Endothelial cell of umbilical vein (primary cell): ENCODE measurements around the gene HCK. TPM values are rescaled to one million over a fixed set of nuclear protein-coding genes. Genes with fewer than 3 reads are reported as not detected.

Experiments
- BruUV-seq: library from RNA; stranded (reverse); fragments of 400-500 nt; replicated peaks from 2 replicates; lab custom pipeline; 2021; lab: Mats Ljungman, UMichigan
- CTCF ChIA-PET: fragments of 300-600, 350-600 bp; sonication (Branson Sonifier 250); formaldehyde crosslinking; loops from one replicate; lab custom pipeline; 2021; ENCODE audit warnings: antibody characterized with exemption, inconsistent platforms; lab: Charles Lee
- POLR2A ChIA-PET: fragments of 300-600, 350-600 bp; sonication (Branson Sonifier 250); formaldehyde crosslinking; loops from one replicate; lab custom pipeline; 2021; ENCODE audit warnings: antibody characterized with exemption, inconsistent platforms; lab: Charles Lee
- DNase-seq: peaks from one replicate; pipeline ENCODE4 v3.0.0-alpha.2; 2011; ENCODE audit warnings: low read depth, low spot score
- FAIRE-seq: peaks from 2 replicates; lab custom pipeline; 2011; peaks lifted over from hg19 to GRCh38; lab: Jason Lieb, UNC
- H2AFZ ChIP-seq: 2 replicates; pipeline ENCODE4 v1.6.0; 2012; ENCODE audit warnings: low read depth, low read length, control low read depth, inconsistent platforms
- H3K27ac ChIP-seq: 2 replicates; pipeline ENCODE4 v1.5.1; 2011; ENCODE audit warnings: low read depth, mild to moderate bottlenecking, control low read depth, low read length, moderate library complexity; ENCODE audit not compliant: insufficient read depth
- H3K27me3 ChIP-seq, 2 experiments: 2 replicates each; pipeline versions ENCODE4 v1.6.0 to v1.6.1; 2011; ENCODE audit warnings: low read length in 2 of 2, mixed read lengths in 1 of 2; ENCODE audit not compliant: control insufficient read depth in 2 of 2, insufficient read depth in 2 of 2
- H3K36me3 ChIP-seq, 2 experiments: 2 replicates in 1 of 2; 3 replicates in 1 of 2; pipeline ENCODE4 v1.5.1; 2011; ENCODE audit warnings: low read length in 2 of 2, mild to moderate bottlenecking in 1 of 2, moderate library complexity in 1 of 2; ENCODE audit not compliant: control insufficient read depth in 2 of 2, insufficient read depth in 2 of 2; ENCODE audit errors: extremely low read depth in 1 of 2
- H3K4me1 ChIP-seq: 3 replicates; pipeline ENCODE4 v1.5.1; 2011; ENCODE audit warnings: mild to moderate bottlenecking, low read length; ENCODE audit not compliant: control insufficient read depth, insufficient read depth; ENCODE audit errors: extremely low read depth
- H3K4me2 ChIP-seq: 2 replicates; pipeline ENCODE4 v1.6.1; 2011; ENCODE audit warnings: low read length, control low read depth, mixed read lengths; ENCODE audit not compliant: insufficient read depth
- H3K4me3 ChIP-seq, 3 experiments: fragments of 200-600 bp in 1 of 3; sonication (generic), shearing (Covaris generic) in 1 of 3; replicated peaks in 1 of 3; 2 replicates each; pipeline ENCODE4 v1.5.1; 2011 to 2016; ENCODE audit warnings: control low read depth in 3 of 3, low read length in 3 of 3, mild to moderate bottlenecking in 2 of 3, inconsistent platforms in 1 of 3, low read depth in 1 of 3, moderate library complexity in 1 of 3; ENCODE audit not compliant: insufficient read depth in 1 of 3
- H3K79me2 ChIP-seq: 2 replicates; pipeline ENCODE4 v1.6.0; 2012; ENCODE audit warnings: low read length, inconsistent platforms; ENCODE audit not compliant: control insufficient read depth, insufficient read depth
- H3K9ac ChIP-seq: replicated peaks from 2 replicates; pipeline ENCODE3; 2011; ENCODE audit warnings: low read length, control low read depth; ENCODE audit not compliant: insufficient read depth; ENCODE audit errors: extremely low read depth
- H3K9me1 ChIP-seq: replicated peaks from 3 replicates; pipeline ENCODE4 v1.6.0; 2011; ENCODE audit warnings: mild to moderate bottlenecking, low read length; ENCODE audit not compliant: control insufficient read depth, insufficient read depth; ENCODE audit errors: extremely low read depth
- H3K9me3 ChIP-seq: replicated peaks from 2 replicates; pipeline ENCODE4 v1.5.1; 2012; ENCODE audit warnings: low read length, inconsistent platforms; ENCODE audit not compliant: control insufficient read depth, insufficient read depth
- H4K20me1 ChIP-seq: replicated peaks from 2 replicates; pipeline ENCODE3; 2011; ENCODE audit warnings: mild to moderate bottlenecking, low read length; ENCODE audit not compliant: control insufficient read depth, insufficient read depth; ENCODE audit errors: extremely low read depth
- EZH2 ChIP-seq: IDR thresholded peaks from 2 replicates; pipeline ENCODE4 v1.6.1; 2012; ENCODE audit warnings: borderline replicate concordance, low read depth, mild to moderate bottlenecking, moderate library complexity, low read length, inconsistent platforms; ENCODE audit not compliant: severe bottlenecking
- GATA2 ChIP-seq: IDR thresholded peaks from 2 replicates; pipeline ENCODE4 v1.7.0; 2011; ENCODE audit warnings: low read depth, mild to moderate bottlenecking, moderate library complexity, mixed read lengths, low read length; ENCODE audit not compliant: insufficient read length, insufficient read depth
- JUN ChIP-seq: IDR thresholded peaks from 2 replicates; pipeline ENCODE4 v1.6.1; 2011; ENCODE audit warnings: borderline replicate concordance, low read depth; ENCODE audit not compliant: insufficient read length, insufficient read depth
- MYC ChIP-seq: IDR thresholded peaks from one replicate; pipeline ENCODE4 v1.6.1; 2011; ENCODE audit warnings: mild to moderate bottlenecking, low read depth, low read length
- dilution Hi-C: fragments of 300-500 bp; cut with MboI; formaldehyde crosslinking; loops from one replicate; pipeline ENCODE4 v1.15.0; 2019; ENCODE audit warnings: low sequenced_read_pairs; ENCODE audit not compliant: extremely low pct_ligation_motif_present
- intact Hi-C: fragments of 100-400 bp; cut with micrococcal nuclease; formaldehyde crosslinking; loops from one replicate; pipeline ENCODE4 v1.10.0; 2022
- polyA plus RNA-seq, 4 experiments: library from polyadenylated mRNA; depleted of rRNA in 3 of 4; stranded (reverse) in 3 of 4; unstranded in 1 of 4; fragments of >200 nt; gene quantifications; 2 replicates each; pipeline versions ENCODE4 v1.2.1 to v1.2.3, GENCODE V29; 2011 to 2012; ENCODE audit warnings: missing spikeins in 1 of 4
- total RNA-seq: library from RNA; stranded (reverse); gene quantifications from 2 replicates; pipeline ENCODE4 v1.2.3, GENCODE V29; 2021
- TF ChIP-seq, protein P1 (sequence below), 2 donors: IDR thresholded peaks; 1 replicate in 1 of 2; 2 replicates in 1 of 2; pipeline ENCODE4 v1.5.1; 2011; ENCODE audit warnings: low read length in 2 of 2, mild to moderate bottlenecking in 2 of 2, moderate library complexity in 2 of 2, control low read depth in 1 of 2, inconsistent platforms in 1 of 2, low read depth in 1 of 2; ENCODE audit not compliant: insufficient read depth in 1 of 2; ENCODE audit errors: extremely low read depth in 1 of 2

The HCK gene
- total and polyA plus RNA-seq, 2 donors (not counting 3 experiments of a cell fraction or from before 2014, with no cell fraction given) = not detected

DNA sequence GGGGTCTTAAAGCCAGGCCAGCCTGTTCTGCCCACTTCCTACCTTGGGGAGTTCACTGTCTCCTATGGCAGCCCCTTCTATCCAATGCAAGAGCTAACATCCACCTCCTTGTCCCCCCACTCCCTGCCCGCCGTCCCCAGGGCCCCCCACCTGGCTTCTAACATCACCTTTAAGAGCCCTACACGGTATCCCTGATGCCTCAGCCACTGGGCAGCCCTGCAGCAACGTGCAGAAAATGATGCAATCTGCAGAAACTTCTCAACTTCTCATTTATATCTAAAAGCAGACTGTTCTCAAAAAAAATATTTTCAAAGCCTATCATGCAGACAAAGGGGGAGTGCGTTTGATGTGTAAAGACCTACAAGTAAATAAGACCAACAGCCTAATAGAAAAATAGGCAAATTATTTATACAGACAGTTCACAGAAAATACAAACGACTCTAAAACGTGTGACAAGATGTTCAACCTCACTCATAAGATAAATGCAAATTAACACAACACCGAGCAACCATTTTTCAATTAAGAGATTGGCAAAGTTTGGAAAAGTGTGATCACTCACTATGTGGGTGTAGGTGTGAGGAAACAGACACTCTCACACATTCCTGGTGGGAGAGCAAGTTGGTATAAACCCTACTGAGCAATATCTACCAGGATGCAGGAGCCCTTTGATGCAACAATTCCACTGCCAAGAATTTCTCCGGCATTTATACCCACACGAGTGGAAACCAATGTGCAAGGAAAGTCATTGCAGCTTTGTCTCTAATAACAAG lies 15.1 kb upstream of the HCK start:
- CTCF ChIA-PET = interaction anchor here (1.2 to 10.3 kb wide), 4 partner anchors 54 to 190 kb away, joined by 3 to 243 read pairs (median 6); no protein-coding TSS in a partner anchor
- Histone ChIP-seq H3K4me3 (no peak overlapping the region), H4K20me1 (no peaks in the 10 kb centered on the region), H3K79me2 (no peaks in the 10 kb centered on the region), H3K4me2 (no peak overlapping the region), H3K36me3 (no peaks in the 10 kb centered on the region), H3K27me3 (peaks cover 11 to 16% of the 10 kb centered on the region in 2 experiments), H3K9ac (no peak overlapping the region), H3K9me1 (no peaks in the 10 kb centered on the region), H3K27ac (no peak overlapping the region), H2AFZ (no peak overlapping the region), H3K9me3 (no peaks in the 10 kb centered on the region), H3K4me1 (no peaks in the 10 kb centered on the region)
- intact Hi-C loops (no loop called here), dilution Hi-C loops (no loop called here)
- TF ChIP-seq GATA2 = no peak
- TF ChIP-seq JUN = no peak
- TF ChIP-seq MYC = no peak
- TF ChIP-seq, protein P1, sequence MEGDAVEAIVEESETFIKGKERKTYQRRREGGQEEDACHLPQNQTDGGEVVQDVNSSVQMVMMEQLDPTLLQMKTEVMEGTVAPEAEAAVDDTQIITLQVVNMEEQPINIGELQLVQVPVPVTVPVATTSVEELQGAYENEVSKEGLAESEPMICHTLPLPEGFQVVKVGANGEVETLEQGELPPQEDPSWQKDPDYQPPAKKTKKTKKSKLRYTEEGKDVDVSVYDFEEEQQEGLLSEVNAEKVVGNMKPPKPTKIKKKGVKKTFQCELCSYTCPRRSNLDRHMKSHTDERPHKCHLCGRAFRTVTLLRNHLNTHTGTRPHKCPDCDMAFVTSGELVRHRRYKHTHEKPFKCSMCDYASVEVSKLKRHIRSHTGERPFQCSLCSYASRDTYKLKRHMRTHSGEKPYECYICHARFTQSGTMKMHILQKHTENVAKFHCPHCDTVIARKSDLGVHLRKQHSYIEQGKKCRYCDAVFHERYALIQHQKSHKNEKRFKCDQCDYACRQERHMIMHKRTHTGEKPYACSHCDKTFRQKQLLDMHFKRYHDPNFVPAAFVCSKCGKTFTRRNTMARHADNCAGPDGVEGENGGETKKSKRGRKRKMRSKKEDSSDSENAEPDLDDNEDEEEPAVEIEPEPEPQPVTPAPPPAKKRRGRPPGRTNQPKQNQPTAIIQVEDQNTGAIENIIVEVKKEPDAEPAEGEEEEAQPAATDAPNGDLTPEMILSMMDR (IDR thresholded peaks at IDR 0.05; ENCODE audit: extremely low read depth in 1 of 2, insufficient read depth in 1 of 2, low read depth in 1 of 2, low read length in 2 of 2) = no peak
- no peak for TF ChIP-seq EZH2
- no TSS peak for BruUV-seq
- POLR2A ChIA-PET = no interaction called here
- DNase-seq (no peak), FAIRE-seq (no peak)
